RWPE2 (cell line): Measurements from ENCODE around the gene AKR1C4.
"Not testable (repeated sequence)": the region's sequence is repeated elsewhere in the genome, so short reads cannot be mapped to it uniquely, and the experiment has no call there.

Experiments used
- ATAC-seq: fragments of 200-7000 bp; cut with Tn5 transposase; 3 replicates; pipeline ENCODE4 v1.9.1; 2021; ENCODE audit warnings: low read depth
- DNase-seq: peaks from one replicate; pipeline ENCODE4 v3.0.0-alpha.2; 2020; ENCODE audit warnings: low spot score
- H3K27ac ChIP-seq: fragments of 450-650 bp; 2 replicates; pipeline ENCODE4 v1.5.1; 2017; ENCODE audit warnings: mild to moderate bottlenecking; ENCODE audit not compliant: poor library complexity, severe bottlenecking
- H3K27me3 ChIP-seq: fragments of 250-450 bp; sonication (Bioruptor Pico); 2 replicates; pipeline ENCODE4 v1.5.1; 2021; ENCODE audit warnings: mild to moderate bottlenecking, moderate library complexity; ENCODE audit not compliant: insufficient read depth, poor library complexity, severe bottlenecking
- H3K36me3 ChIP-seq: fragments of 250-450 bp; sonication (Bioruptor Pico); 2 replicates; pipeline ENCODE4 v1.5.1; 2020; ENCODE audit warnings: low read depth, mild to moderate bottlenecking, moderate library complexity
- H3K4me1 ChIP-seq: fragments of 250-450 bp; sonication (Bioruptor Pico); 2 replicates; pipeline ENCODE4 v1.5.1; 2021; ENCODE audit warnings: mild to moderate bottlenecking, moderate library complexity; ENCODE audit not compliant: insufficient read depth, poor library complexity, severe bottlenecking
- H3K4me3 ChIP-seq: fragments of 250-450 bp; sonication (Bioruptor Pico); 2 replicates; pipeline ENCODE4 v1.5.1; 2021; ENCODE audit warnings: mild to moderate bottlenecking, moderate library complexity; ENCODE audit not compliant: severe bottlenecking
- H3K9me3 ChIP-seq: fragments of 250-450 bp; sonication (Bioruptor Pico); 2 replicates; pipeline ENCODE4 v1.5.1; 2021; ENCODE audit warnings: mild to moderate bottlenecking, moderate library complexity; ENCODE audit not compliant: severe bottlenecking
- CTCF ChIP-seq: fragments of 450-650 bp; IDR thresholded peaks from one replicate; pipeline ENCODE4 v1.5.1; 2017; ENCODE audit warnings: mild to moderate bottlenecking, moderate library complexity; ENCODE audit not compliant: poor library complexity, severe bottlenecking

The AKR1C4 gene

GRCh38 chr10:5165738-5166137, 30.9 kb upstream of the AKR1C4 start:
- no peaks in the 10 kb centered on the region for H3K36me3 ChIP-seq
- DNase-seq (no peak), ATAC-seq (no peak)
- H3K27me3 ChIP-seq: no peaks in the 10 kb centered on the region
- no peak overlapping the region for H3K27ac ChIP-seq
- H3K4me3 ChIP-seq: no peak overlapping the region
- TF ChIP-seq CTCF: no peak
- no peaks in the 10 kb centered on the region for H3K4me1 ChIP-seq
- H3K9me3 ChIP-seq: peaks cover 7% of the 10 kb centered on the region

- ATAC-seq (no peak), DNase-seq (no peak)
- Histone ChIP-seq H3K27ac (no peak overlapping the region), H3K4me3 (no peak overlapping the region), H3K27me3 (no peaks in the 10 kb centered on the region), H3K9me3 (peaks cover 7% of the 10 kb centered on the region), H3K36me3 (no peaks in the 10 kb centered on the region), H3K4me1 (no peaks in the 10 kb centered on the region)
- TF ChIP-seq CTCF: no peak
Observed at GRCh38 chr10:5168897-5169420, 27.7 kb upstream of the AKR1C4 start.

GRCh38 chr10:5175581-5175980, 21.1 kb upstream of the AKR1C4 start:
- ATAC-seq, H3K36me3 ChIP-seq, H3K4me3 ChIP-seq, H3K9me3 ChIP-seq, H3K27me3 ChIP-seq, DNase-seq, H3K27ac ChIP-seq, H3K4me1 ChIP-seq: not testable (repeated sequence)

GRCh38 chr10:5180503-5180902, 16.1 kb upstream of the AKR1C4 start:
- ATAC-seq, H3K9me3 ChIP-seq, DNase-seq: not testable (repeated sequence)

GRCh38 chr10:5183923-5184322, 12.7 kb upstream of the AKR1C4 start:
- TF ChIP-seq CTCF: no peak
- H3K27me3 ChIP-seq: no peaks in the 10 kb centered on the region
- H3K4me1 ChIP-seq: no peaks in the 10 kb centered on the region
- H3K9me3 ChIP-seq: no peaks in the 10 kb centered on the region
- H3K27ac ChIP-seq: no peak overlapping the region
- ATAC-seq: no peak
- H3K4me3 ChIP-seq: no peak overlapping the region
- H3K36me3 ChIP-seq: no peaks in the 10 kb centered on the region
- no peak for DNase-seq

More at GRCh38 chr10:5180503-5180902, 16.1 kb upstream of the AKR1C4 start:
- H3K27ac ChIP-seq, H3K27me3 ChIP-seq, H3K4me1 ChIP-seq, H3K36me3 ChIP-seq, H3K4me3 ChIP-seq: not testable (repeated sequence)

- Histone ChIP-seq H3K36me3 (no peaks in the 10 kb centered on the region), H3K4me3 (no peak within 1 kb of the TSS), H3K4me1 (no peaks in the 10 kb centered on the region), H3K27ac (no peak within 1 kb of the TSS), H3K27me3 (no peaks in the 10 kb centered on the region), H3K9me3 (no peaks in the 10 kb centered on the region)
- no peak for ATAC-seq
- DNase-seq: no peak
- TF ChIP-seq CTCF: no peak
Observed at GRCh38 chr10:5184987-5185775, 11.5 kb upstream of the AKR1C4 start, which contains the start of gene AKR1C8. Gene AKR1C8, minus strand, starts transcription at chr10:5185150. Its CDS starts 46 bp downstream, at chr10:5185104.
